GM18907 (cell line): ENCODE measurements around the gene CABS1.

Experiments
- ATAC-seq: cut with Tn5 transposase; IDR thresholded peaks from one replicate; pipeline ENCODE4 v1.9.1; 2021; ENCODE audit warnings: mild to moderate bottlenecking, moderate library complexity; ENCODE audit not compliant: unreplicated experiment

CABS1 gene

DNA sequence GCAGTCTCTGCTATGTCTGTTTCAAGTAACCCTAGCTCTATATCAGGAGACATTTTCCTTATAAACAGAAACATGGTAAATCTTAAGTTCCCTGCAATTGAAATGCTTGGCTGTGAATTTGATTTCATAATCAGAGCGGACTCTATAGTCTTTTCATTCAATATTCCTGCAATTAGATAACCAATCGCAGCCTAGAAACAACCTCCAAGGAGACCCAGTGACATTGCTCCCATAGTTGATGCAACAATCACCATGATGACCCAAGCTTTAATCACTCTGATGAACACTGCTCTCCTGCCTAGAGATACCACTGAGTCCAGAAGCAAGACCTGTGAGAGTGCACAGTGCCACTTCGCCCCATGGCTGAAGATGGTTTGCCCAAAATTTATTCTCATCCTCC is at the start of gene CABS1:
CABS1 (plus strand) TSS at position 301 of the 400 bp plus-strand sequence; CDS start at position 360, 59 bp downstream.
- no peak for ATAC-seq

DNA sequence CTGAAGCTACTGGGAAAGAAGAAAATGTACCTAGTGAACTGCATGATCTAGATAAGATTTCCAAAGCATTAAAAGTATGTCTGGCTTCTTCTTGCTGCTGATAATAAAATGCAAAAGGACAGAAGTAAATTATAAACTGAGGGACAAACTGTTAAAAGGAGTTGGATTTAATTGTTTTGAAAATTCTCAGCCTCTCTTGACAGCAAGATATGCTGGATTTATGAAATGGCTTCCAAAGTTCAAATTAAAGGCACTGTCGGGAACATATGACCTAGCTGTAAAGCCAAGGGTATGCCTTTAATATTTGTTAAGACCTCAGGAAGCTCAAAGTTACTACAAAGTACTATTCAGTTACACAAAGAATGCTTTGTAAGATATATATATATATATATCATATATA is 46.1 kb upstream of the CABS1 start:
- ATAC-seq = no peak

DNA sequence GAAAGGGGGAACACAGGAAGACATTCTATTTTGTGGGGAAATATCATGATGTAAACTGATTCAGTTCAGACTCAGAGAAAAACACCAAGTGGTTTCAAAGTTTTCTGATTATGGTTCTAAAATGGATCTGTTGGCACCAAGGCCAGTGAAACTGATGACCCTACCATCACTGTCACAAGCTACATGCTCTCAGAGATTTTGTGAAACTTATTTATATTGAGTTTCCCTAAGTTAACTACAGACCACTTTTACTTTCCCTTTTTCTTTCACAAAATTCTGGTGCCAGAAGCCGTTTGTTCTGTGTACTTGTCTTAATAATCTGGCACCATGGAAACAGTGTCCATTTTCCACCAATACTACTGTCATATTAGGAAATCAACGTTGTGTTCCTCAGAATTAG is 43.4 kb upstream of the CABS1 start:
- no peak for ATAC-seq

DNA sequence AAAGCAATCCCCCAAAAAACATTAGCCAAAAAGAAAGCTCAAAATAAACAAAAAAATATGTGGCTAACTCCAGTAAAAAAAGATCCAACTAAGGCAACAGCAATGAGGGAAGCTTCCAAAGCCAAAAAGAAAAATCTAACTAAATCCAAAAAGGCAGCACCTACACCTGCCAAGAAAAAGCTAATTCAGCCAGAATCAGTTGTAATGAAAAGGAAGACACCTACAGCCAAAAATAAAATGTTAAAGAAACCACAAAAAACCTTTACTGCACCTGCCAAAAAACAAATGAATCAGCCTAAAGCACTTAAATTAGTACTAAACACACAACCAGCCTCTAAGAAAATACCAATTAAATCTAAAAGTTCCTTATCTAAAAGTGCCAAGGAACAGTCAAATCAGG is 37.2 kb upstream of the CABS1 start:
- ATAC-seq = no peak

DNA sequence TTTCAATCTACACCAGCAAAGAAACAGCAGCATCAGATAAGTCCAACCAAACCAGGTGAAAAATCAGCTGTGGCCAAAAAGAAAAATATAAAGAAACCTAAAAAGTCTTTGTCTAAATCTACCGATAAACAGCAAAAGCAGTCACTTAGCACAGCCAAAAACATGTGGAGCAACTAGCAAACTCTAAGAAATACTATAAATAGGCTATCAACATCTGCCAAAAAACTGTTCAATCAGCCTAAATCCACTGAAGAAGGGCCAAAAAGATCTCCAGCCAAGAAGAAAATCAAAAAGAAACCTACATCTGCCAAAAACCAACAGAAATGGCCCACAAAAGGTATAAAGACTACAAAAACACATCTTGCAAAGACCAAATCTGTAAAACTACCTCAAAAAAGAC is 36.7 kb upstream of the CABS1 start:
- ATAC-seq = no peak

DNA sequence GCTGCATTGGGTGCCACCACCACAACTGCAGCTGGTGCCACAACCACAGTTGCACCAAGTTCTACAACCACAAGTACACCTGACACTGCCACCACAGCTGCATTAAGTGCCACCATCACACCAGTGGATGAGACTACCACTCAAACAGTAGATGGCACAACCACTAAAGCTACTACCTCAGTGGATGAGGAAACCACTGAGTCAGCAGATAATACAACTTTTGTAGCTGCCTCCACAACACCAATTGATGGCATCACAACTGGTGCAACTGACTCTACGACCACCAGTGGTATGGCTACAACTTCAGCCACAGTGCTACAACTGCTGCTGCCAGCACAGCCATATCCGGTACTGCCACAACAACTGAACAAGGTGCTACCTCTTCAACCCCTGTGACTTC is 35.1 kb upstream of the CABS1 start:
- no peak for ATAC-seq

DNA sequence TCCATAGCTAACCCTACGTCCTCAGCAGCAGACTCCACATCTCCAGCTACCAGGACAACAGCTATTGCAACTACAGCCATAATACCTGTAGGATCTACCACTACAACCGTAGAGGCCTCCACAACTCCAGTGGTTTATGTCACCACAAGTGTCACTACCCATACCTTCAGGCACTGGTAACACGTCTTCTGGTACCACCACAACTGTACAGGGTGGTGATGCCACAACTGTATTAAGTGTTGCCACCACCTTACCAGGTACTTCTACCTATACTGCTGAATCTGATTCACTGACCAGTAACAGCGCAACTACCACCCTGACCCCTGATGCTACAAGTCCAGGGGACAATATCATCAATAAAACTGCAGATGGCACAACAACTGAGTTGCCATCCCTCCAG is 34.6 kb upstream of the CABS1 start:
- no peak for ATAC-seq

DNA sequence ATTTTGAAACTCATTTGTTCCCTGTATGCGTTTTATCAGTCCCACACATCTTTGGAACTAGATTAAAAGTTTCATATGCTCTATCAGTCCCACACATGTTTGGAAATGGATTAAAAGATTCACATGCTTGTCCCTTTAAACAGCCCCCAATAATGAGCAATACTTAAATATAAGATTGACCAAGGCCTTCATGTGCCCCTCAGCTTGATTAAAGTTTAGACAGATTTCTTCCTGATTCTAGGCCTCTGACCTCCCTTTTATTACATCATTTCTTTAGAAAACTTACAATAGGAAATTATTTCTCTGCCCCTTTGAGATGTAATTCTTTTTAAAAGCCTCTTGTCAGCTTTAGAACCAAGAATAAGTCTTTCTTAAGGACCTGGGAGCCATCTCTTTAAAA is 31.7 kb upstream of the CABS1 start:
- no peak for ATAC-seq

DNA sequence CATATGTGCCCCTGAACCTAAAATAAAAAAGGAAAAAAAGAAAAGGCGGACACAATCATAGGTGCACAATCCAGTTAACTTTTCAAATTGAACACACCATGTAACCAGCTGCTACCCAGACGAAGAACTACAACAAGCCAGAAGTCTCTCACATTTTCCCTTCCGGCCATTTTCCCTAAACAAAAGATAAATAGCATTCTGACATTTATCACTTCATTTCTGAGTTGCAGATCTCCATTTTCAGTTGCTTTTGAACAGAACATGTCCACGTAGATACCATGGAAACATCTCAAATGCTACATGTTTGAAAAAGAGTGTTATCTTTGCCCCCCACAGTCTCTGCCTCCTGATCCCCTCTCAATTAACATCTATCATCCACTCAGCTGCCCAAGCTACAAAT is 29.2 kb upstream of the CABS1 start:
- no peak for ATAC-seq

DNA sequence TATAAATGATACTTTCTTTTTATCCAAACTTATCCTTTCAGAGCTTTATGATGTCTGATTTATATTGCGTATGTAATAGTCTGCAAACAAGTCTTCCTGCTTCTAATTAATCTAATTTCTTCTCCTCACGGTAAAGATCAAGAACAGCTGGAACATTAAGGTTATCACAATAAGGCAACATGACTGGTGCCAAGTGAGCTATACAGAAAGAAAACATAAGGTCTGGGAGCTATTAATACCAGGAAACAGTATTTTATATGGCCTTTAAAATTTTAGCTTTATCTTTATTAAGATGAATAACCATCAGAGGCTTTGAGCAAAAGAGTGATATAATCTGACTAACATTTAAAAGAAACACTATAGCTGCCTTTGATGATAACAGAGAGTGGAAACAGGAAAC is 28.7 kb upstream of the CABS1 start:
- ATAC-seq = no peak

DNA sequence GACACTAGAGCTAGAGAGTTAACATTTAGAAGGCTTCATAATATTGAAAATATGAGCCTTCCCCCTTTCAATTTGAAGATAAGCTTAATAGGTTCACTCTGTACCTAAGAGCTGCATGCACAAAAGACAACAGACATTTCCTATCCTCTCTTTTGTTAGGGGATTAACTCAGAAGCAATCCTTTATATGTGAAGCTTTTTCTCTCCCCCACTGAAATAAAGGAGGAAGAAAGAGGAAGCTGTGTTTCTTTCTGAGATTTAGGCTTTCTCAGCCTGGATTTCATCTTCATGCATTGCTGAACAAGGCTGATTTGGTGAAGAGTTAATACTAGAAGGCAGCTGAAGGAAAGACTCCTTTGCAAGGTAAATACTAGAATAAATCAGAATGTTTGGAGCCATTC is 21.0 kb upstream of the CABS1 start:
- no peak for ATAC-seq

DNA sequence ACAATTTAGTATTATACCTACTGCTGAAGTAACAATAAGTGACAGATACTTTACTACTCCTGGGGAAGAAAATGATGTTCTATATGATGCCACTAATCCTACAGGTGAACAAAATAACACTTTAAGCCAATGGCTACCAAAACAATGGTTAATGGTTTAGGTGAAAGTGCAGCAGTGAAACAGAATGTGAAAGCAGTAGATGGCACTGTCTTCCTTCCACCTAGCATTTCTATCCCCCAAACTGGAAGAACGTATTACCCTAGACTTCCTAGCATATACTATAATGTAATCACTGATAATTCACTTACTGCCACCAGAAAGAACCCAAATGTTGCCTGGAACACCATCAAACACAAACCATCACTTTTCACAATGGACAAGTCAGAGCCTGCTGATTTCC is 18.9 kb upstream of the CABS1 start:
- peak; percentile 81 for ATAC-seq

DNA sequence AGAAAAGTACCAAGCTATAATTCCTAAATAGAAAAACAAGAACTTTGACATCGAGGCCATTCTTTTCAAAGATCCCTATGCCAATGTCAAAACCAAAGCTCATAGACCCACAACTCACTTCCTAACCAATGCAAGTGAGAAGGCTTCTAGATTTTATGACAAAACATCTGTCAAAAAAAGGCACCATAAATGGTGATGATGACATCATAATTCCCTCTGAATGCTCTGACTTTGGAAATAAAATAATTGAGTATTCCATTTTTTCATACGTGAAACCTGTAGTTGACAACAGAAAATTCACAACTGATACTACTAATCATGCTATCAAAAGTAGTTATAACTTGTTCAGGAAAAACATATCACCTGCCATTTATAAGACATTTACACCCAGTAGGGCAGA is 8.7 kb upstream of the CABS1 start:
- ATAC-seq = no peak

DNA sequence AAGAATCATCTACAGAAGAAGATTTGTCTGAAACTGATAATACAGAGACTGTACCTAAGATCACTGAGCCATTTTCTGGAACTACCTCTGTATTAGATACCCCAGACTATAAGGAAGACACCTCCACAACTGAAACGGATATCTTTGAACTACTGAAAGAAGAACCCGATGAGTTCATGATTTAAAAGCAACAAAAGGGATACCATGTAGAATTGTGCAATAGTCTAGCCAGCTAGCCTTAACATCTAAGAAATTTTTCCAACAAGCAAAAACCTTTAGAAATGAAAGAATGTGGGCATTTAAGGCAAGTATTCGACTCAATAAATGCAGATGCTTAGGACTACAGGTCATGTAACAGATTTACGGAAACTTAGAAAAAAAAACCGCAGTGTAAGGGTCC is 1.3 kb downstream of the CABS1 start:
- ATAC-seq = no peak

DNA sequence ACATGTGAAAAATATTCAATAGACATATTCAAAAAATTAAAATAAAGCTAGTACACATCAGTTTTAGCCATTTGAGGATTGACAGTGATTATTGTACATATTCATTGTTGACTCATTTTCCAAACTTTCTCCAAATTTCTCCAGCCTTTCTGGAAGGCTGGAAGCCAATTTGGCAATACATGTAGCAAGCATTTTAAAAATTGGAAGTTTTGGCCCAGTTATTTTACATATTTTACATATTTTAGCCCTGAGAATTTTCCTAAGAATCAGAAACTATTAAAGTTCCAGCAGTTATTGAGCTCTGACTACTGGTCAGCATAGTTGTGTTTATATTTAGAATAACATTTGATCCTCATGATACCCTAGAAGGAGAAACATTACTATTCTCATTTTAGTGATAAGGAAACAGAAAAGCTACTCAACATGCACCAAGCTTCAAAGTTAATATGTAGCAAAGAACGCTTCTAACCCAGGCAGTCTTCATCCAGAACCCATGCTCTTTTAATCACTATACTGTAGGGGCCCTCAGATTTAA is 3.2 kb downstream of the CABS1 start:
- ATAC-seq = no peak

DNA sequence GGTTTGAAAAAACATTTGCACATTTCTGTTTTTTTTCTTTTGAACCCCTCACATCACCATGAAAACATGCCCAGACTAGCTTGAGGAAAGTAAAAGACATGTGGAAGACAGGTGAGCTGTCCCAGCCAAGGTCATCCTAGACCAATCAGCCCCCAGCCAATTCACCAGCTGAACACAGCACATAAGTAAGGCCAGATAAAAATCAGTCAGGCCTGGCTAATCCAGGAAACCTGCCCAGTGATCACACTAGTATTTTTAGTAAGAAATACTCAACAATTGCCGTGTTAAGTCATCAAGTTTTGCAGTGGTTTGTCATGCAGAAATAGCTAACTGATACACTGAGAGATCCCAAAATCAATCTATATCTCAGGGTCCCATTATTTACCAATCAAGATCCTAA is 21.4 kb downstream of the CABS1 start:
- ATAC-seq = no peak

DNA sequence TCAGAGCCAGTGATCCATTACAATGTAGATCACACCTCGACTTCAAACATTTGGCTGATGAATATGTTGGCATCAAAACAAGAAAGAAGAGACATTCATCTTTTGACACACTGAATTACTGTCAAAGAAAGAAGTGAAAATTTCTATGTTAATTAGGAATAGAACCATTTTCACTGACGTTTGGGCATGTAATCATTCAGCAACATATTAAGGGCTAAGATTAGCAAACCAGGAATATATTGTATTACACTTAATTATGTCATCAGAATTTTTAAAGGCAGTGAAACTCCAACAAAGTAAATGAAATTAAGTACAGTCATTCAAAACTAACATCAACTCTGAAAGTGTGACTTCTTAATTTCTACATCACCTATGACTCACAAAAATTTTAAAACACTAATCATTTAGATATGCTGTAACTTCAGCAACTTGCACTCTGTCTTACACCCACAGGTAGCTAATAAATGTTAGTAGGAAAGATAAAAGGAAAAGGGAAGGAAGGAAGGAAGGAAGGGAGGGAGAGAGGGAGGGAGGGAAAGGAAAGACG is 24.4 kb downstream of the CABS1 start:
- ATAC-seq = no peak

DNA sequence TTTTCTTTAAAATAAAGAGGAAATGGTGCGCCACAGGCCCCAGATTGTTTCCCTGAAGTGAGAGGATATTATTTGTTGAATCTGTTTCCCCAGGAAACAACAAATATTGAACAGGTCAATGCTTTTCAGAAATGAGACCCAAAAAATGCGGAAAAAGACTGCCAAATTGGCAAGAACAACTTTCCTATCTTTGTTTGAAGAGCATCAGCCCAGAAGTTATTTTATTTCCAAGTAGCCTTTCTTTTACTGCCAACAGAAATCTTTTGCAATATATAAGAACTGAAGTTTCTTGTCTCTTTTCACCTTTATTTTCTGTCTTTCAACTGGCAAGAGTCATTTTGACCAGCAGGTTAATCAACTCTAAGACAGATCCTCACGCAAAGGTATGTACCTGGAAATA is 25.7 kb downstream of the CABS1 start, which contains the start of gene SMR3A:
SMR3A (plus strand) TSS at position 301 of the 400 bp plus-strand sequence. CDS start 1,356 bp downstream, outside the sequence.
- ATAC-seq = no peak

DNA sequence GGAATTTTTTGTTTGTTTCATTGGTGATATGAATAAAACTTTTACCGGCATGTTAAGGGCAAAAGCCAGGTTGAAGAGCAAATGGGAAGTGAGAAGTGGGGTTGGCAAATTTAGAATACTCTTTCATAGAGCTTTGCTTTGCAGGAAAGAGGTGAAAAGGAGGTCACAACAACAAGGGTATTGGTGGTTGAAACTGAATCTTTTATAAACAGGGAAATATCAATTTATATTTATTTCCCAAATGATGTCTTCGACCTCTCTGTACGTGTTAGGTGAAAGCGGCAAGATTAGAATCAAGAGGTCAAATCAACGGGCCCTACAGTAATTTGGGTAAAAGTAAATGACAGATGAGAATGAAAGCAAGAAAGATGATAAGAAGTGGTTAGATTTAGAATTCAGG is 29.2 kb downstream of the CABS1 start:
- no peak for ATAC-seq

DNA sequence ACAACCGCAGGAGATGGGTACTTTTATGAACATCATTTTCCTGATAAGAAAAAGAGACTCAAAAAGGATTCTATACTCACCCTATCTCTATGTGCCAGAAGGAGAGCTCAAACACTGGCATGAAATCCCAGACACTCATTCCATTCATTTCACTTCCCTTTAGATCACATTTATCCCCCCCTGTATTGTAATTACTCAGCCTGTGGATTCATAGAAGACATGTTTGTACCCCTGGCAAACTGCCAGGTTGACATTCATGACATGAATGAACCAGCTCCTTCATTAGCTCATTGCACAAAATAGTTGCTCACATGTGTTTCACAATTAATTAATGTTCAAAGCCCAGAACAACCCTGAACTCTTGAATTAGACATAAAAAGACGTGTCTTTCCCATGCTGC is 30.7 kb downstream of the CABS1 start:
- ATAC-seq = no peak

DNA sequence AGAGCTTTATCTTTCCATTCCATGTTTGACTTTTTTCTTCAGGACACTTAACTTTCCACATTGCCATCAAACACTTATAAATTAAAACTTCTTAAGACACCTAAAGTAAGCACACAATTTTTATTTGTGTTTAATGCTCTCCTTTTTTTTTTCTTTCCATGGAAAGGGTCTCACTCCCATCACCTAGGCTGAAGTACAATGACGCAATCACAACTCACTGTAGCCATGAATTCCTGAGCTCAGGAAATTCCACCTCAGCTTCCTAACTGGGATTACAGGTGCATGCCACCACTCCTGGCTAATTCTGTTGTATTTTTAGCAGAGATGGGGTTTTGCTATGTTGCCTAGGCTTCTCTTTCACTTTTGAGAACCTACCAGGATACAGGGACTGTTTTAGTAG is 33.0 kb downstream of the CABS1 start:
- ATAC-seq = no peak

DNA sequence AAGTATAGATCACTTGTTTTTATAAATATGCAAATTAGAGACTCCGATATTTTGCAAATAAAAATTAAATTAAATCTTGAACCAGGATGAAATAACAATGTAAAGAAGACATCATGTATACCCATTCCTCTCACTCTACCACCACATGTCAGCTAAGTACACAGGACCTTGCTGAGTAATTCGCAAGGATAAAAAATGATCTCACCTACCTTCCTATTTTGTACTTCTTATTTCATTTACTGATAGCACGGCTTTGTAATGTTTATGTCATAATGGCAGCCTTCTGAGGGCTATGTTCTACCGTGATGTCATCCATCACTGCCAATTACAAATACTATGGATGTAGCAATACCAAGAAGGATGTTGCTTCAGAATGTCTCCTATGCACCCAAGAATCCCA is 37.2 kb downstream of the CABS1 start:
- ATAC-seq = no peak

DNA sequence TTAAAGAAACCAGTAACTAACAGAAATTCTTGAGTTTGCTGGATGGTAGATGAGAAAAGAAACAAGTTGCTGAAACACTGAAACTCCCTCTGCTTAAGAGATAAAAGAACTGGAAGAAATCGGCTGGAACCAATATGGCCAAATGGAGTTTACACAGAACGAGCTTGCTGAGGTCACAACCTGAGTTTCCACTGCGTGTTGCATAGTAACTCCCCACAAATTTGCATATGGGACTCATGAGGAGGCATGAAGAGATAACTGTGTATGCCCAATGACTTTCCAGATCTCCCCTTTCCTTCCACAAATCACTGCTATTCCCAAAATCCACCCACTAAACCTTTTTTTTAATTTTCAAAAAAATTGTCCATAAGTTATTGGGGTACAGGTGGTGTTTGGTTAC is 38.0 kb downstream of the CABS1 start:
- ATAC-seq = no peak
